GM13976 (cell line): Measurements from ENCODE around the gene GADD45GIP1.
"Not testable (repeated sequence)": the region's sequence is repeated elsewhere in the genome, so short reads cannot be mapped to it uniquely, and the experiment has no call there.

Source experiments
- DNase-seq: peaks from one replicate; pipeline ENCODE4 v3.0.0; 2012; ENCODE audit warnings: low spot score
- CTCF ChIP-seq: IDR thresholded peaks from 2 replicates; pipeline ENCODE4 v1.5.1; 2012; ENCODE audit warnings: borderline replicate concordance, mild to moderate bottlenecking; ENCODE audit not compliant: insufficient read depth; ENCODE audit errors: extremely low read depth, missing control alignments, control extremely low read depth
- in situ Hi-C: fragments of 300-500 bp; cut with MboI; formaldehyde crosslinking; loops from one replicate; pipeline ENCODE4 v1.12.0; 2022; ENCODE audit warnings: low sequenced_read_pairs, mixed read lengths, inconsistent platforms; ENCODE audit not compliant: unreplicated experiment

The GADD45GIP1 gene

GRCh38 chr19:12984143-12984627 lies 27.2 kb upstream of the GADD45GIP1 start:
- no peak for DNase-seq
- in situ Hi-C loops: no loop called here

GRCh38 chr19:12983542-12984142 lies 26.6 kb upstream of the GADD45GIP1 start:
- peak; percentile 96 for TF ChIP-seq CTCF
- DNase-seq: peak; percentile 90
- in situ Hi-C loops: no loop called here

More at GRCh38 chr19:12984143-12984627, 27.2 kb upstream of the GADD45GIP1 start:
- no peak for TF ChIP-seq CTCF

- in situ Hi-C loops: no loop called here
- no peak for TF ChIP-seq CTCF
- DNase-seq: no peak
Observed at GRCh38 chr19:12983091-12983490, 26.1 kb upstream of the GADD45GIP1 start.

GRCh38 chr19:12982648-12983047 lies 25.6 kb upstream of the GADD45GIP1 start:
- in situ Hi-C loops: no loop called here
- DNase-seq: no peak
- no peak for TF ChIP-seq CTCF

GRCh38 chr19:12979974-12980373 lies 23.0 kb upstream of the GADD45GIP1 start:
- no peak for TF ChIP-seq CTCF
- in situ Hi-C loops: loop anchor here (5.0 kb wide), 1 partner anchor 112 kb away; no protein-coding TSS in a partner anchor
- no peak for DNase-seq

GRCh38 chr19:12976109-12976508 lies 19.1 kb upstream of the GADD45GIP1 start:
- in situ Hi-C loops: loop anchor here (5.0 kb wide), 1 partner anchor 116 kb away; no protein-coding TSS in a partner anchor

GRCh38 chr19:12975221-12975741 lies 18.3 kb upstream of the GADD45GIP1 start:
- no peak for DNase-seq
- in situ Hi-C loops: loop anchor here (5.0 kb wide), 1 partner anchor 117 kb away; no protein-coding TSS in a partner anchor
- TF ChIP-seq CTCF: no peak

More at GRCh38 chr19:12976109-12976508, 19.1 kb upstream of the GADD45GIP1 start:
- not testable (repeated sequence) for DNase-seq
